HepG2 (cell line): ENCODE data around the gene KCTD19. TPM values are rescaled to one million over a fixed set of nuclear protein-coding genes. Genes with fewer than 3 reads are reported as not detected.

Source experiments
- CENPX ChIP-seq: sonication (generic); formaldehyde crosslinking; IDR thresholded peaks from 2 replicates; pipeline ENCODE4 v1.9.0; 2021; ENCODE audit warnings: mild to moderate bottlenecking, missing genetic modification reagents, moderate library complexity
- FOXM1 ChIP-seq: sonication (generic); formaldehyde crosslinking; IDR thresholded peaks from 2 replicates; pipeline ENCODE4 v1.5.0; 2020; ENCODE audit warnings: missing genetic modification reagents
- MEF2D ChIP-seq: sonication (generic); formaldehyde crosslinking; IDR thresholded peaks from 2 replicates; pipeline ENCODE4 v1.5.1; 2020; ENCODE audit warnings: mild to moderate bottlenecking, missing genetic modification reagents
- MXD4 ChIP-seq: IDR thresholded peaks from 2 replicates; pipeline ENCODE4 v1.6.1; 2016; ENCODE audit warnings: mild to moderate bottlenecking, missing biosample characterization, missing genetic modification reagents
- NCOA2 ChIP-seq: sonication (generic); formaldehyde crosslinking; IDR thresholded peaks from 2 replicates; pipeline ENCODE4 v1.8.0; 2022; ENCODE audit warnings: inconsistent platforms
- NFIC ChIP-seq: IDR thresholded peaks from 2 replicates; pipeline ENCODE4 v1.6.1; 2012; ENCODE audit warnings: mild to moderate bottlenecking, low read length, inconsistent platforms
- PAX8 ChIP-seq: sonication (generic); formaldehyde crosslinking; IDR thresholded peaks from 2 replicates; pipeline ENCODE4 v1.8.0; 2022; ENCODE audit warnings: mild to moderate bottlenecking, missing genetic modification reagents, borderline replicate concordance
- PHF8 ChIP-seq: sonication (generic); formaldehyde crosslinking; IDR thresholded peaks from 2 replicates; pipeline ENCODE4 v1.5.0; 2020; ENCODE audit warnings: missing genetic modification reagents
- RFX3 ChIP-seq: IDR thresholded peaks from 2 replicates; pipeline ENCODE4 v1.6.1; 2016; ENCODE audit warnings: missing biosample characterization, missing genetic modification reagents
- RORA ChIP-seq: sonication (generic); formaldehyde crosslinking; IDR thresholded peaks from 2 replicates; pipeline ENCODE4 v1.5.0; 2020; ENCODE audit warnings: mild to moderate bottlenecking, missing genetic modification reagents, moderate library complexity
- TARDBP ChIP-seq: sonication (generic); formaldehyde crosslinking; IDR thresholded peaks from 2 replicates; pipeline ENCODE4 v1.8.0; 2022; ENCODE audit warnings: mild to moderate bottlenecking, missing genetic modification reagents
- ZNF496 ChIP-seq: sonication (generic); formaldehyde crosslinking; IDR thresholded peaks from 2 replicates; pipeline ENCODE4 v1.8.1; 2023; ENCODE audit warnings: mild to moderate bottlenecking, moderate library complexity, missing genetic modification reagents; ENCODE audit not compliant: insufficient replicate concordance
- ZNF562 ChIP-seq: sonication (generic); formaldehyde crosslinking; IDR thresholded peaks from 2 replicates; pipeline ENCODE4 v1.8.0; 2022; ENCODE audit warnings: missing genetic modification reagents, borderline replicate concordance
- ZNF703 ChIP-seq: sonication (generic); formaldehyde crosslinking; IDR thresholded peaks from 2 replicates; pipeline ENCODE4 v1.5.1; 2020; ENCODE audit warnings: missing genetic modification reagents, mild to moderate bottlenecking, moderate library complexity, borderline replicate concordance
- ZNF768 ChIP-seq: sonication (generic); formaldehyde crosslinking; IDR thresholded peaks from 2 replicates; pipeline ENCODE4 v1.4.0; 2020; ENCODE audit warnings: missing genetic modification reagents
- ZNF878 ChIP-seq: sonication (generic); formaldehyde crosslinking; IDR thresholded peaks from 2 replicates; pipeline ENCODE4 v1.8.1; 2023; ENCODE audit warnings: mild to moderate bottlenecking, missing genetic modification reagents, moderate library complexity
- polyA plus RNA-seq, 8 experiments: library from polyadenylated mRNA; depleted of rRNA in 3 of 8; stranded (reverse) in 7 of 8; unstranded in 1 of 8; fragments of >200 nt; fragmentation: Illumina TruSeq in 4 of 8; extraction: Trizol in 4 of 8; gene quantifications; 2 replicates each; pipeline versions ENCODE4 v1.2.1 to v1.2.3, GENCODE V29; 2011 to 2016; ENCODE audit warnings: low read depth in 4 of 8, missing spikeins in 1 of 8, mixed read lengths in 1 of 8; ENCODE audit not compliant: insufficient read depth in 1 of 8
- total RNA-seq, 5 experiments: library from RNA; depleted of rRNA; stranded (reverse); fragments of >200 nt; fragmentation: Illumina TruSeq; extraction: Trizol; gene quantifications; 2 replicates each; pipeline ENCODE4 v1.2.3, GENCODE V29; 2016; ENCODE audit warnings: low read depth in 1 of 5
- TF ChIP-seq, protein P1 (sequence below): sonication (generic); formaldehyde crosslinking; IDR thresholded peaks from 2 replicates; pipeline ENCODE4 v1.4.0; 2020; ENCODE audit warnings: missing genetic modification reagents
- TF ChIP-seq, protein P2 (sequence below): sonication (generic); formaldehyde crosslinking; IDR thresholded peaks from 2 replicates; pipeline ENCODE4 v1.4.0; 2020; ENCODE audit warnings: missing genetic modification reagents, borderline replicate concordance
- TF ChIP-seq, protein P3 (sequence below): IDR thresholded peaks from 2 replicates; pipeline ENCODE4 v1.6.1; 2018; ENCODE audit warnings: missing genetic modification reagents, mild to moderate bottlenecking, missing compliant biosample characterization
- TF ChIP-seq, protein P4 (sequence below): sonication (generic); formaldehyde crosslinking; IDR thresholded peaks from 2 replicates; pipeline ENCODE4 v1.8.0; 2022; ENCODE audit warnings: missing genetic modification reagents, mild to moderate bottlenecking, borderline replicate concordance
- TF ChIP-seq, protein P5 (sequence below): sonication (generic); formaldehyde crosslinking; IDR thresholded peaks from 2 replicates; pipeline ENCODE4 v1.8.0; 2022; ENCODE audit warnings: mild to moderate bottlenecking, missing genetic modification reagents, moderate library complexity

Gene KCTD19
- total and polyA plus RNA-seq, 2 of the 13 experiments (the other 11 are each of a cell fraction or from before 2014, with no cell fraction given) = not detected

DNA sequence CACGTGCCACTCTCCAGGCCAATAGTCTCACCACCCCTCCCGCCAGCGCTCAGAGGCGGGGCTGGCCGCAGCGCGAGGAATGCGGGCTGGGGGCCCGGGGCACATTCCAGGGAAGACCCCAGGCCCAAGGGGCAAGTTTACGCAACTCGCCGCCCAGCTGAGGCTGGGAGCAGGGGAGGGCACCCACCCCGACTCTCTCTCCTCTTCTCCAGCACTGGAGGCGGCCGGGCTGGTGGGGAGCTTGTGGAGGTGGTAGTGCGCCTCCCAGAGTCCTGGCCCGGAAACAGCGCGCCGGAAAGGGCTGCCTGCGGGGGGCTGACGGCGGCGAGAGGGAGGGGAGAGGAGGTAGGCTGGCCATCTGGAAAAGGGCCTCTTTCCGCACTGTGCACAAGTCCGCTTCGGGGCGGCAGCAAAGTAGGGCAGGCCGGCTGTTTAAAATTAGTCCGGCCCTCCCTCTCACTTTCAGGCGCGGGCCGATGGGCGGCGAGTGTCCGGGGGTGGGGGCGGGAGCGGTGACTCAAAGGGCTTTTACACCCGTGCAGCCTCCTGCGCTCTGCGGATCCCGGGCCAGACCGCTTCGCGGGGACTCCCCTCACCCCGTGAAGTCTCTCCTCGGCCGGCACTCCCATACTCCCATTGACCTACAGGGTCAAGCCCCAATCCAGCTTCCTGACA is 80.3 kb downstream of the KCTD19 start (continued):
- TF ChIP-seq, protein P1, sequence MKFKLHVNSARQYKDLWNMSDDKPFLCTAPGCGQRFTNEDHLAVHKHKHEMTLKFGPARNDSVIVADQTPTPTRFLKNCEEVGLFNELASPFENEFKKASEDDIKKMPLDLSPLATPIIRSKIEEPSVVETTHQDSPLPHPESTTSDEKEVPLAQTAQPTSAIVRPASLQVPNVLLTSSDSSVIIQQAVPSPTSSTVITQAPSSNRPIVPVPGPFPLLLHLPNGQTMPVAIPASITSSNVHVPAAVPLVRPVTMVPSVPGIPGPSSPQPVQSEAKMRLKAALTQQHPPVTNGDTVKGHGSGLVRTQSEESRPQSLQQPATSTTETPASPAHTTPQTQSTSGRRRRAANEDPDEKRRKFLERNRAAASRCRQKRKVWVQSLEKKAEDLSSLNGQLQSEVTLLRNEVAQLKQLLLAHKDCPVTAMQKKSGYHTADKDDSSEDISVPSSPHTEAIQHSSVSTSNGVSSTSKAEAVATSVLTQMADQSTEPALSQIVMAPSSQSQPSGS = peak; percentile 94
- peak; percentile 99 for TF ChIP-seq TARDBP (CRISPR knock-in tag)
- peak; percentile 59; the same call in 1 of the 2 replicates for TF ChIP-seq ZNF768 (CRISPR knock-in tag)
- TF ChIP-seq FOXM1 = no peak
- peak; percentile 88 for TF ChIP-seq NCOA2
- TF ChIP-seq, protein P2, sequence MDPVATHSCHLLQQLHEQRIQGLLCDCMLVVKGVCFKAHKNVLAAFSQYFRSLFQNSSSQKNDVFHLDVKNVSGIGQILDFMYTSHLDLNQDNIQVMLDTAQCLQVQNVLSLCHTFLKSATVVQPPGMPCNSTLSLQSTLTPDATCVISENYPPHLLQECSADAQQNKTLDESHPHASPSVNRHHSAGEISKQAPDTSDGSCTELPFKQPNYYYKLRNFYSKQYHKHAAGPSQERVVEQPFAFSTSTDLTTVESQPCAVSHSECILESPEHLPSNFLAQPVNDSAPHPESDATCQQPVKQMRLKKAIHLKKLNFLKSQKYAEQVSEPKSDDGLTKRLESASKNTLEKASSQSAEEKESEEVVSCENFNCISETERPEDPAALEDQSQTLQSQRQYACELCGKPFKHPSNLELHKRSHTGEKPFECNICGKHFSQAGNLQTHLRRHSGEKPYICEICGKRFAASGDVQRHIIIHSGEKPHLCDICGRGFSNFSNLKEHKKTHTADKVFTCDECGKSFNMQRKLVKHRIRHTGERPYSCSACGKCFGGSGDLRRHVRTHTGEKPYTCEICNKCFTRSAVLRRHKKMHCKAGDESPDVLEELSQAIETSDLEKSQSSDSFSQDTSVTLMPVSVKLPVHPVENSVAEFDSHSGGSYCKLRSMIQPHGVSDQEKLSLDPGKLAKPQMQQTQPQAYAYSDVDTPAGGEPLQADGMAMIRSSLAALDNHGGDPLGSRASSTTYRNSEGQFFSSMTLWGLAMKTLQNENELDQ (CRISPR knock-in tag) = 0 out of 2 replicates have a peak, but pooled peaks have one; percentile 37
- TF ChIP-seq, protein P3, sequence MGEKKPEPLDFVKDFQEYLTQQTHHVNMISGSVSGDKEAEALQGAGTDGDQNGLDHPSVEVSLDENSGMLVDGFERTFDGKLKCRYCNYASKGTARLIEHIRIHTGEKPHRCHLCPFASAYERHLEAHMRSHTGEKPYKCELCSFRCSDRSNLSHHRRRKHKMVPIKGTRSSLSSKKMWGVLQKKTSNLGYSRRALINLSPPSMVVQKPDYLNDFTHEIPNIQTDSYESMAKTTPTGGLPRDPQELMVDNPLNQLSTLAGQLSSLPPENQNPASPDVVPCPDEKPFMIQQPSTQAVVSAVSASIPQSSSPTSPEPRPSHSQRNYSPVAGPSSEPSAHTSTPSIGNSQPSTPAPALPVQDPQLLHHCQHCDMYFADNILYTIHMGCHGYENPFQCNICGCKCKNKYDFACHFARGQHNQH (CRISPR knock-in tag) = peak; percentile 87; the same call in 1 of the 2 replicates
- no peak for TF ChIP-seq RFX3 (CRISPR knock-in tag)
- no peak for TF ChIP-seq CENPX (CRISPR knock-in tag)
- TF ChIP-seq ZNF496 (CRISPR knock-in tag) = no peak
- peak; percentile 88 for TF ChIP-seq MXD4 (CRISPR knock-in tag)
- no peak; the same call in 1 of the 2 replicates for TF ChIP-seq PAX8
- peak; percentile 91 for TF ChIP-seq MEF2D (CRISPR knock-in tag)
- no peak for TF ChIP-seq NFIC
- TF ChIP-seq, protein P4, sequence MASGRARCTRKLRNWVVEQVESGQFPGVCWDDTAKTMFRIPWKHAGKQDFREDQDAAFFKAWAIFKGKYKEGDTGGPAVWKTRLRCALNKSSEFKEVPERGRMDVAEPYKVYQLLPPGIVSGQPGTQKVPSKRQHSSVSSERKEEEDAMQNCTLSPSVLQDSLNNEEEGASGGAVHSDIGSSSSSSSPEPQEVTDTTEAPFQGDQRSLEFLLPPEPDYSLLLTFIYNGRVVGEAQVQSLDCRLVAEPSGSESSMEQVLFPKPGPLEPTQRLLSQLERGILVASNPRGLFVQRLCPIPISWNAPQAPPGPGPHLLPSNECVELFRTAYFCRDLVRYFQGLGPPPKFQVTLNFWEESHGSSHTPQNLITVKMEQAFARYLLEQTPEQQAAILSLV (CRISPR knock-in tag) = peak; percentile 86; the same call in 1 of the 2 replicates
- TF ChIP-seq, protein P5, sequence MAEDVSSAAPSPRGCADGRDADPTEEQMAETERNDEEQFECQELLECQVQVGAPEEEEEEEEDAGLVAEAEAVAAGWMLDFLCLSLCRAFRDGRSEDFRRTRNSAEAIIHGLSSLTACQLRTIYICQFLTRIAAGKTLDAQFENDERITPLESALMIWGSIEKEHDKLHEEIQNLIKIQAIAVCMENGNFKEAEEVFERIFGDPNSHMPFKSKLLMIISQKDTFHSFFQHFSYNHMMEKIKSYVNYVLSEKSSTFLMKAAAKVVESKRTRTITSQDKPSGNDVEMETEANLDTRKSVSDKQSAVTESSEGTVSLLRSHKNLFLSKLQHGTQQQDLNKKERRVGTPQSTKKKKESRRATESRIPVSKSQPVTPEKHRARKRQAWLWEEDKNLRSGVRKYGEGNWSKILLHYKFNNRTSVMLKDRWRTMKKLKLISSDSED (CRISPR knock-in tag) = no peak
- TF ChIP-seq RORA (CRISPR knock-in tag) = no peak
- no peak for TF ChIP-seq ZNF562 (CRISPR knock-in tag)
- TF ChIP-seq ZNF703 (CRISPR knock-in tag) = peak; percentile 86; the same call in 1 of the 2 replicates
- TF ChIP-seq ZNF878 (CRISPR knock-in tag) = no peak
- peak; percentile 86 for TF ChIP-seq PHF8
